HepG2 (cell line): ENCODE measurements around the gene CTBP1. TPM values are rescaled to one million over a fixed set of nuclear protein-coding genes. Genes with fewer than 3 reads are reported as not detected.
A peak's percentile ranks its signal among the peaks of the same experiment; 100 is the strongest.

Experiments used
- ATF4 ChIP-seq, 2 experiments: fragments of 450-650 bp in 1 of 2; sonication (generic) in 1 of 2; formaldehyde crosslinking; IDR thresholded peaks; 2 replicates each; pipeline versions ENCODE4 v1.5.0 to v1.8.0; 2020 to 2022; ENCODE audit warnings: mild to moderate bottlenecking in 1 of 2, missing genetic modification reagents in 1 of 2
- GZF1 ChIP-seq: sonication (generic); formaldehyde crosslinking; IDR thresholded peaks from 2 replicates; pipeline ENCODE4 v1.5.1; 2020; ENCODE audit warnings: mild to moderate bottlenecking, missing genetic modification reagents
- KMT2B ChIP-seq: IDR thresholded peaks from 2 replicates; pipeline ENCODE4 v1.6.1; 2016; ENCODE audit warnings: missing genetic modification reagents, missing compliant biosample characterization
- MLLT10 ChIP-seq: sonication (generic); formaldehyde crosslinking; IDR thresholded peaks from 2 replicates; pipeline ENCODE4 v1.4.0; 2020; ENCODE audit warnings: missing genetic modification reagents
- PHF21A ChIP-seq: sonication (generic); formaldehyde crosslinking; IDR thresholded peaks from 2 replicates; pipeline ENCODE4 v1.5.0; 2020; ENCODE audit warnings: mild to moderate bottlenecking, missing genetic modification reagents
- REST ChIP-seq, 2 experiments: IDR thresholded peaks; 2 replicates each; pipeline ENCODE4 v1.6.1; 2011 to 2012; ENCODE audit warnings: low read length in 2 of 2, borderline replicate concordance in 1 of 2, low read depth in 1 of 2, mild to moderate bottlenecking in 1 of 2, moderate library complexity in 1 of 2
- ZBTB40 ChIP-seq, 2 experiments: fragments of 450-650 bp in 1 of 2; sonication (generic) in 1 of 2; formaldehyde crosslinking in 1 of 2; IDR thresholded peaks; 2 replicates each; pipeline versions ENCODE4 v1.6.1 to v1.8.0; 2016 to 2022; ENCODE audit warnings: antibody characterized with exemption in 1 of 2, mild to moderate bottlenecking in 1 of 2, missing genetic modification reagents in 1 of 2
- ZFY ChIP-seq: sonication (generic); formaldehyde crosslinking; IDR thresholded peaks from 2 replicates; pipeline ENCODE4 v1.4.0; 2020; ENCODE audit warnings: missing genetic modification reagents
- ZNF496 ChIP-seq: sonication (generic); formaldehyde crosslinking; IDR thresholded peaks from 2 replicates; pipeline ENCODE4 v1.8.1; 2023; ENCODE audit warnings: mild to moderate bottlenecking, moderate library complexity, missing genetic modification reagents; ENCODE audit not compliant: insufficient replicate concordance
- polyA plus RNA-seq, 8 experiments: library from polyadenylated mRNA; depleted of rRNA in 3 of 8; stranded (reverse) in 7 of 8; unstranded in 1 of 8; fragments of >200 nt; fragmentation: Illumina TruSeq in 4 of 8; extraction: Trizol in 4 of 8; gene quantifications; 2 replicates each; pipeline versions ENCODE4 v1.2.1 to v1.2.3, GENCODE V29; 2011 to 2016; ENCODE audit warnings: low read depth in 4 of 8, missing spikeins in 1 of 8, mixed read lengths in 1 of 8; ENCODE audit not compliant: insufficient read depth in 1 of 8
- total RNA-seq, 5 experiments: library from RNA; depleted of rRNA; stranded (reverse); fragments of >200 nt; fragmentation: Illumina TruSeq; extraction: Trizol; gene quantifications; 2 replicates each; pipeline ENCODE4 v1.2.3, GENCODE V29; 2016; ENCODE audit warnings: low read depth in 1 of 5
- TF ChIP-seq, protein P1 (sequence below): sonication (generic); formaldehyde crosslinking; IDR thresholded peaks from 2 replicates; pipeline ENCODE4 v1.8.0; 2022; ENCODE audit warnings: low read depth, missing genetic modification reagents

CTBP1 gene
- total and polyA plus RNA-seq, 2 of the 13 experiments (the other 11 are each of a cell fraction or from before 2014, with no cell fraction given), result 78.5 to 112 TPM

DNA sequence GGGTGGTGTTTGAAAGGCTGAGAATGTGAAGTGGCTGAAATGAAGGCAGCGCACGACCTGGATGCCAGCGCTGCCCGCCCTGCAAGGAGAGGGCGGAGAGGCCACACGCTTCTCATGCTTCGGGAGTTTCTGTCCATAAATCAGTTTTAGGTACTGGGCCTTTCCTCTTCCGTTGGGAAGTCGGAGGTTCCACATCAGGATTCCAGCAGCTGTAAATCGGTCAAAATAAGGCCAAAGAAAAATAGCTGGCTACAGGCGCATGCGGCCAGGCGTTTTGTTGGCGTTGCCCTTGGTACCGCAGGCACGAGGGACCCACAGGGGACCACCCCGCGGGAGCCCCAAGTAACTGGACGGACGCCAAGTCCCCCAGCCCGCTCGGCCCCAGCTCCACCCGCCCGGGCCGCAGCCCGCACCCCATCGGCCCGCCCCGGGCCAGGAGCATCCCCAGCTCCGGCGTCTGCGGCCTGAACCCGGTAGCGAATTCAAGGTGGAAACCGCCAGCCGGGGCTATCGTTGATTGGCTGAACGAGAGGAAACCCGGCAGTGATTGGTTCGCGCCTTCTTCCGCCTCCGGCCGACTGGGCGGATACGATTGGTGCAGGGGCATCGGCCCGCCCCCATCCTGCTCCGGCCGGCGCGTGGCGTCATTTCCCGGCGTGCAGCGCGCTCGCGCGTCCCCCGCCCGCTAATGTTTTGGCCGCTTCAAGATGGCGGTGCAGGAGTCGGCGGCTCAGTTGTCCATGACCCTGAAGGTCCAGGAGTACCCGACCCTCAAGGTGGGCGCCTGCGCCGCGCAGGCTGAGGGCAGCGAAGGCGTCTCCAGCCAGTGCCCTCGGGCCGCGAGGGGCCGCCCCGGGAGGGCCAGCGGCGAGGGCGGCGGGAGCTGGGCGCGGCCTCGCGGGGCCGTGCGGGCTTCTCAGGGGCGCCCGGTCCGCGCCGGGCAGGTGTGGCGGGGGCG is 40.6 kb upstream of the CTBP1 start, which contains the start of gene MAEA (continued):
- TF ChIP-seq ZBTB40 (IDR thresholded peaks at IDR 0.05) (no peak), ZBTB40 (CRISPR knock-in tag; IDR thresholded peaks at IDR 0.05) (peak; percentile 27; the same call in 1 of the 2 replicates), REST (IDR thresholded peaks at IDR 0.05; ENCODE audit: borderline replicate concordance in 1 of 2, low read depth in 1 of 2, low read length in 2 of 2) (0 out of 4 replicates have a peak, but pooled peaks of 1 of the 2 experiments have one; percentile 9), MLLT10 (CRISPR knock-in tag) (no peak), ZNF496 (no peak), ZFY (CRISPR knock-in tag) (peak; percentile 87), GZF1 (CRISPR knock-in tag) (no peak), PHF21A (peak; percentile 84), ATF4 (CRISPR knock-in tag; IDR thresholded peaks at IDR 0.05) (0 out of 4 replicates have a peak, but pooled peaks of 1 of the 2 experiments have one; percentile 50), KMT2B (CRISPR knock-in tag) (peak; percentile 80)
- TF ChIP-seq, protein P1, sequence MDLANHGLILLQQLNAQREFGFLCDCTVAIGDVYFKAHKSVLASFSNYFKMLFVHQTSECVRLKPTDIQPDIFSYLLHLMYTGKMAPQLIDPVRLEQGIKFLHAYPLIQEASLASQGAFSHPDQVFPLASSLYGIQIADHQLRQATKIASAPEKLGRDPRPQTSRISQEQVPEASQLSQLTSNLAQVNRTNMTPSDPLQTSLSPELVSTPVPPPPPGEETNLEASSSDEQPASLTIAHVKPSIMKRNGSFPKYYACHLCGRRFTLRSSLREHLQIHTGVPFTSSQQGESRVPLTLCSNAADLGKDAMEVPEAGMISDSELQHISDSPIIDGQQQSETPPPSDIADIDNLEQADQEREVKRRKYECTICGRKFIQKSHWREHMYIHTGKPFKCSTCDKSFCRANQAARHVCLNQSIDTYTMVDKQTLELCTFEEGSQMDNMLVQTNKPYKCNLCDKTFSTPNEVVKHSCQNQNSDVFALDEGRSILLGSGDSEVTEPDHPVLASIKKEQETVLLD, result peak; percentile 83
